Esophagus squamous epithelium (tissue), 5 donors: ENCODE measurements around the gene LMTK2. TPM values are rescaled to one million over a fixed set of nuclear protein-coding genes. Genes with fewer than 3 reads are reported as not detected.

Experiments
- DNase-seq: peaks from one replicate; lab custom pipeline; 2025; lab: John Stamatoyannopoulos, UW
- H3K27ac ChIP-seq, 4 donors: fragments of 200-600 bp; sonication (generic); one replicate each; pipeline ENCODE4 v1.5.1; 2016 to 2019; ENCODE audit warnings: mild to moderate bottlenecking in 1 of 4
- H3K27me3 ChIP-seq, 4 donors: fragments of 200-600 bp; sonication (generic); 1 replicate in 3 of 4; 2 replicates in 1 of 4; pipeline versions ENCODE4 v1.5.1 to v1.6.0; 2017 to 2021; ENCODE audit warnings: antibody characterized with exemption in 1 of 4
- H3K36me3 ChIP-seq, 3 donors: fragments of 200-600 bp; sonication (generic); one replicate each; pipeline ENCODE4 v1.5.1; 2016 to 2019
- H3K4me1 ChIP-seq, 3 donors: fragments of 200-600 bp; sonication (generic); one replicate each; pipeline ENCODE4 v1.5.1; 2017 to 2019
- H3K4me3 ChIP-seq, 4 donors: fragments of 200-600 bp; sonication (generic); 1 replicate in 3 of 4; 2 replicates in 1 of 4; pipeline ENCODE4 v1.5.1; 2016 to 2019; ENCODE audit warnings: mild to moderate bottlenecking in 2 of 4, moderate library complexity in 1 of 4
- H3K9me3 ChIP-seq, 3 donors: fragments of 200-600 bp; sonication (generic); one replicate each; pipeline ENCODE4 v1.5.1; 2016 to 2019
- POLR2A ChIP-seq, 4 donors: fragments of 450-650 bp; IDR thresholded peaks; one replicate each; pipeline ENCODE4 v1.6.1; 2017; ENCODE audit warnings: antibody characterized with exemption in 4 of 4, mild to moderate bottlenecking in 4 of 4, moderate library complexity in 3 of 4
- WGBS, 2 donors: methylation state at CpG; one replicate each; pipeline ENCODE4 v1.1.5; 2018; 5-methylcytosine and 5-hydroxymethylcytosine counted together
- intact Hi-C: fragments of 100-400 bp; cut with DNase I; formaldehyde crosslinking; loops from one replicate; pipeline ENCODE4 v1.15.0; 2022
- total RNA-seq, 4 donors: library from RNA; depleted of rRNA; stranded (reverse); fragments of >200 nt; gene quantifications; one replicate each; pipeline ENCODE4 v1.1.0, GENCODE V29; 2016
- TF ChIP-seq, protein P1 (sequence below), 6 experiments: fragments of 450-650 bp in 4 of 6; fragments of 200-600 bp in 2 of 6; sonication (generic) in 2 of 6; IDR thresholded peaks; one replicate each; pipeline ENCODE4 v1.5.1; 2016 to 2019; ENCODE audit warnings: antibody characterized with exemption in 6 of 6, mild to moderate bottlenecking in 4 of 6, moderate library complexity in 4 of 6
- donor health status: DM: yes; HTN: yes; CAD: no.

LMTK2 gene
- total RNA-seq, 4 donors from 2014 or later: 16.0 to 29.3 (median 20.3) TPM

DNA sequence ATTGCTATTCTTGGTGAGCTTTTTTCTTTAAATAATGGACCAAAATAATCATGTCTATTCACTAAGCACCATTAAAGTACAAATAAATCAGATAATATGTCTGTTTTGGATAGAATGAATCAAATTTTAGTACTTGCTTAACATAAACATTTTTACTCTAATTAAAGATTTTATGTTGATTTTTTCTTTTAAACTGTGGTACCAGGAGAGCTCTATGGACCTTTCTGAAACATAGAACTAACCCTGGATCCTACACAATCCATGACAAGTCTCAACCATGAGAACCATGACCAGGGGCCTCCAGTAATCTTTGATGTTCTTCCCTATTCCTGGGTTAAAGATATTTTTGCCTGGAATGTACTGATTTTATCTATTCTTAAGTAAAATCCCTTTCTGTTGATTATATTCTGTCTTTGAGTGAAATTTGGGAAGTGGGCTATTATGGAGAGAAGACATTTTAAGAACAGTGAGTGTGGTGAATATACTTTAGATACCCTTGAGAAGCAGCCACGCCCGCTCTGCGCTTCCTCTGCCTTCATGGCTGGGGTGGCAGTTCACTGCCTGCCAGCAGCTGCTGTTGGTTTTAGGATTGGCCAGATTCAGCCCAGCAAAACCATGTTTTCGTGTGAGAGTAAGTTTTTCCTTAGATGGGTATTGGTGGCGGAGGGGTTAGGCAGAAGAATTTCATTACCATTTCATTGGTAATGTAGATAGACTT is 62.4 kb downstream of the LMTK2 start:
- no peak overlapping the region for H3K27ac ChIP-seq
- H3K27me3 ChIP-seq: no peaks in the 10 kb centered on the region
- WGBS, 2 donors: 86 to 90% methylated on average over 5 of the region's 5 CpGs
- peaks cover 0 to 52% (median 3%) of the 10 kb centered on the region in 3 donors for H3K36me3 ChIP-seq
- H3K4me3 ChIP-seq: no peak overlapping the region
- no peaks in the 10 kb centered on the region for H3K9me3 ChIP-seq
- no peak for DNase-seq
- peaks cover 0 to 3% (median 0%) of the 10 kb centered on the region in 3 donors for H3K4me1 ChIP-seq
- intact Hi-C loops: loop anchor here (5.0 kb wide), 1 partner anchor 62 kb away; the partner anchor contains the start of gene LMTK2
- no peak for TF ChIP-seq POLR2A (IDR thresholded peaks at IDR 0.05)
- TF ChIP-seq, protein P1, sequence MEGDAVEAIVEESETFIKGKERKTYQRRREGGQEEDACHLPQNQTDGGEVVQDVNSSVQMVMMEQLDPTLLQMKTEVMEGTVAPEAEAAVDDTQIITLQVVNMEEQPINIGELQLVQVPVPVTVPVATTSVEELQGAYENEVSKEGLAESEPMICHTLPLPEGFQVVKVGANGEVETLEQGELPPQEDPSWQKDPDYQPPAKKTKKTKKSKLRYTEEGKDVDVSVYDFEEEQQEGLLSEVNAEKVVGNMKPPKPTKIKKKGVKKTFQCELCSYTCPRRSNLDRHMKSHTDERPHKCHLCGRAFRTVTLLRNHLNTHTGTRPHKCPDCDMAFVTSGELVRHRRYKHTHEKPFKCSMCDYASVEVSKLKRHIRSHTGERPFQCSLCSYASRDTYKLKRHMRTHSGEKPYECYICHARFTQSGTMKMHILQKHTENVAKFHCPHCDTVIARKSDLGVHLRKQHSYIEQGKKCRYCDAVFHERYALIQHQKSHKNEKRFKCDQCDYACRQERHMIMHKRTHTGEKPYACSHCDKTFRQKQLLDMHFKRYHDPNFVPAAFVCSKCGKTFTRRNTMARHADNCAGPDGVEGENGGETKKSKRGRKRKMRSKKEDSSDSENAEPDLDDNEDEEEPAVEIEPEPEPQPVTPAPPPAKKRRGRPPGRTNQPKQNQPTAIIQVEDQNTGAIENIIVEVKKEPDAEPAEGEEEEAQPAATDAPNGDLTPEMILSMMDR (IDR thresholded peaks at IDR 0.05): no peak

DNA sequence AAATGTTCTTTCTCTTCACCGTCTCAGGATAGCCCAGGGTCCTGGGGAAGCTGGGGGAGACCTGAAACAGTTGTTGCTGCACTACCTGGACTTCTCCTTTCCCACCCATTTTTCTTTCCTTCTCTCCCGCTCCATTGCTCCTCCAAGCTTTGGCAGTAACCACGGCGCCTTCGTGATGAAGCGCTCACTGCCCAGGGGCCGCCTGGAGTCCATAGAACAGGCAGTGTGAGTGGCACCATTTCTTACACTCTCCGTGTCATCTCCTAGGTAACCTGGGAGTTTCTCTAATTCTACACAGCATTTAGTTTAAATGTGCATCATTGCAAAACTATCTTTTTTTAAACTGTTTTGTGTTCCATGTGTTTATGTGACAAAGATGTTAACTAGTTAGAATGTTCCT is 64.3 kb downstream of the LMTK2 start:
- no peak for DNase-seq
- Histone ChIP-seq H3K4me1 (no peaks in the 10 kb centered on the region), H3K27ac (no peak overlapping the region), H3K4me3 (no peak overlapping the region), H3K27me3 (no peaks in the 10 kb centered on the region), H3K9me3 (no peaks in the 10 kb centered on the region), H3K36me3 (peaks cover 0 to 68% (median 3%) of the 10 kb centered on the region in 3 donors)
- WGBS, 2 donors: 90 to 92% methylated on average over 8 of the region's 8 CpGs
- intact Hi-C loops: no loop called here
- TF ChIP-seq POLR2A (IDR thresholded peaks at IDR 0.05): no peak
- TF ChIP-seq, protein P1 (IDR thresholded peaks at IDR 0.05): no peak

- H3K9me3 ChIP-seq: no peaks in the 10 kb centered on the region
- peaks cover 0 to 72% (median 3%) of the 10 kb centered on the region in 3 donors for H3K36me3 ChIP-seq
- DNase-seq: no peak
- intact Hi-C loops: no loop called here
- 96% methylated on average over 21 to 24 of the region's 24 CpGs for WGBS, 2 donors
- H3K4me1 ChIP-seq: no peaks in the 10 kb centered on the region
- no peak overlapping the region for H3K4me3 ChIP-seq
- no peaks in the 10 kb centered on the region for H3K27me3 ChIP-seq
- TF ChIP-seq, protein P1 (IDR thresholded peaks at IDR 0.05): no peak
- no peak for TF ChIP-seq POLR2A (IDR thresholded peaks at IDR 0.05)
- no peak overlapping the region for H3K27ac ChIP-seq
Observed at GRCh38 chr7:98171449-98171848, 64.8 kb downstream of the LMTK2 start.

DNA sequence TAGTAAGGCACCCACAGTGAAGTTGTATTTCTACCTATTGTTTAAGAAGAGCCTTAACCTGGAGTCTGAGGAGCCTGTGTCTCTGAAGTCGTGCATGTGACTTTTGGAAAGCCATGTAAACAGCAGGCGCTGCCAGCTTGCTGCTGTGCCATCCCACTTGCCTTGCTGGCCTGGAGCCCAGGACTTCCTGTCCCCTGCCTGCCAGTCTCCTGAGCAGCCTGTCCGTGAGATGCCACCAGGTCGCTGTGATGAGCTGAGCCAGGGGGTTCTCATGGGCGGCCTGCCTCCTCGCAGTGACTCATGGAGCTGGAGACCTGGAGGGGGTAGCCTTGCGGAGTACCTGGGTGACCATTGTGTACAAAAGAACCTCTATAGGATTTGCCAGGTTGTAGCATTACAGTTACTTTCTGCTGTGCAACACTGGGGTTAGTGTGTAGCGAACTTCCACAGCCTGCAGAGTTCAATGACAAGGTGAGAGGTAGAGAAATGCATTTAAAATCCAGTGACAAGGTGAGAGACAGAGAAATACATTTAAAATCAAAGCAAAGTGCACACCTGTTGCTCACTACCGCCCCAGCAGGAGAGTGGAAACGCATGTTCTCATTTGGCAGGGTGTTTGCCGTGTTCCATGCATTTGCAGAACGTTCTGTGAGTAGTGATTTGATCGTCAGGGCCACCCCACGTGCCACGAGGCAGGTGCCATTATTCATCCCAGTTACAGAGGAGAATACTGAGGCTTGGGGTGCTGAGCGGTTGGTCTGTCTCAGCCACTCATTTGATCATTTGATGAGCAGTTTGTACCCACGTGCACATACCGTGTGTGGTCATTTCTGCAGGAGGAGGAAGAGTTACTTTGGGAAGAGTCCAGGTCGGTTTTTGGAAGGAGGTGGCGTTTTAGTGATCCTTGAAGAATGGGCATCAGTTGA is 67.9 kb downstream of the LMTK2 start:
- no peak for TF ChIP-seq POLR2A (IDR thresholded peaks at IDR 0.05)
- TF ChIP-seq, protein P1 (IDR thresholded peaks at IDR 0.05): no peak
- intact Hi-C loops: no loop called here
- no peaks in the 10 kb centered on the region for H3K27me3 ChIP-seq
- H3K27ac ChIP-seq: no peak overlapping the region
- WGBS, 2 donors: 88 to 93% methylated on average over 18 to 19 of the region's 20 CpGs
- no peak overlapping the region for H3K4me3 ChIP-seq
- H3K4me1 ChIP-seq: peaks cover 0 to 14% (median 0%) of the 10 kb centered on the region in 3 donors
- no peaks in the 10 kb centered on the region for H3K9me3 ChIP-seq
- peaks cover 0 to 95% (median 3%) of the 10 kb centered on the region in 3 donors for H3K36me3 ChIP-seq
- DNase-seq: no peak
